ENCODE data around the gene HCRTR2. TPM values are rescaled to one million over a fixed set of nuclear protein-coding genes. Genes with fewer than 3 reads are reported as not detected.
"Not testable (repeated sequence)": the region's sequence is repeated elsewhere in the genome, so short reads cannot be mapped to it uniquely, and the experiment has no call there.

Gene HCRTR2
- total RNA-seq, 6 experiments from 2014 or later: not detected

- no peak overlapping the region for H3K4me3 ChIP-seq
- H3K27me3 ChIP-seq: no peaks in the 10 kb centered on the region
- intact Hi-C loops (cut with DNase I): no loop called here
- ATAC-seq (no peak), DNase-seq (no peak)
- TF ChIP-seq, protein P1, sequence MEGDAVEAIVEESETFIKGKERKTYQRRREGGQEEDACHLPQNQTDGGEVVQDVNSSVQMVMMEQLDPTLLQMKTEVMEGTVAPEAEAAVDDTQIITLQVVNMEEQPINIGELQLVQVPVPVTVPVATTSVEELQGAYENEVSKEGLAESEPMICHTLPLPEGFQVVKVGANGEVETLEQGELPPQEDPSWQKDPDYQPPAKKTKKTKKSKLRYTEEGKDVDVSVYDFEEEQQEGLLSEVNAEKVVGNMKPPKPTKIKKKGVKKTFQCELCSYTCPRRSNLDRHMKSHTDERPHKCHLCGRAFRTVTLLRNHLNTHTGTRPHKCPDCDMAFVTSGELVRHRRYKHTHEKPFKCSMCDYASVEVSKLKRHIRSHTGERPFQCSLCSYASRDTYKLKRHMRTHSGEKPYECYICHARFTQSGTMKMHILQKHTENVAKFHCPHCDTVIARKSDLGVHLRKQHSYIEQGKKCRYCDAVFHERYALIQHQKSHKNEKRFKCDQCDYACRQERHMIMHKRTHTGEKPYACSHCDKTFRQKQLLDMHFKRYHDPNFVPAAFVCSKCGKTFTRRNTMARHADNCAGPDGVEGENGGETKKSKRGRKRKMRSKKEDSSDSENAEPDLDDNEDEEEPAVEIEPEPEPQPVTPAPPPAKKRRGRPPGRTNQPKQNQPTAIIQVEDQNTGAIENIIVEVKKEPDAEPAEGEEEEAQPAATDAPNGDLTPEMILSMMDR (IDR thresholded peaks at IDR 0.05): peak in 2 of 4 donors; percentile 8 to 31
- no peak for TF ChIP-seq POLR2A (IDR thresholded peaks at IDR 0.05)
- whole genome bisulfite sequencing (ENCODE audit: insufficient coverage, low coverage, low lambda C conversion rate, missing lambda C conversion rate): 28% methylated on average over 2 of the region's 2 CpGs
- H3K27ac ChIP-seq: no peak overlapping the region
- no peaks in the 10 kb centered on the region for H3K4me1 ChIP-seq
- no peaks in the 10 kb centered on the region for H3K36me3 ChIP-seq
- H3K9me3 ChIP-seq: no peaks in the 10 kb centered on the region
These were observed 118.8 kb downstream of the HCRTR2 start for GRCh38 chr6:55293116-55293515.

- DNase-seq; H3K36me3 ChIP-seq; H3K27me3 ChIP-seq; H3K9me3 ChIP-seq; intact Hi-C loops (cut with DNase I); ATAC-seq; H3K27ac ChIP-seq; H3K4me1 ChIP-seq; H3K4me3 ChIP-seq: not testable (repeated sequence)
- 61% methylated on average over 3 of the region's 3 CpGs for WGBS (ENCODE audit: insufficient coverage, low coverage, low lambda C conversion rate, missing lambda C conversion rate)
These were observed 122.9 kb downstream of the HCRTR2 start for GRCh38 chr6:55297214-55297613.

DNA sequence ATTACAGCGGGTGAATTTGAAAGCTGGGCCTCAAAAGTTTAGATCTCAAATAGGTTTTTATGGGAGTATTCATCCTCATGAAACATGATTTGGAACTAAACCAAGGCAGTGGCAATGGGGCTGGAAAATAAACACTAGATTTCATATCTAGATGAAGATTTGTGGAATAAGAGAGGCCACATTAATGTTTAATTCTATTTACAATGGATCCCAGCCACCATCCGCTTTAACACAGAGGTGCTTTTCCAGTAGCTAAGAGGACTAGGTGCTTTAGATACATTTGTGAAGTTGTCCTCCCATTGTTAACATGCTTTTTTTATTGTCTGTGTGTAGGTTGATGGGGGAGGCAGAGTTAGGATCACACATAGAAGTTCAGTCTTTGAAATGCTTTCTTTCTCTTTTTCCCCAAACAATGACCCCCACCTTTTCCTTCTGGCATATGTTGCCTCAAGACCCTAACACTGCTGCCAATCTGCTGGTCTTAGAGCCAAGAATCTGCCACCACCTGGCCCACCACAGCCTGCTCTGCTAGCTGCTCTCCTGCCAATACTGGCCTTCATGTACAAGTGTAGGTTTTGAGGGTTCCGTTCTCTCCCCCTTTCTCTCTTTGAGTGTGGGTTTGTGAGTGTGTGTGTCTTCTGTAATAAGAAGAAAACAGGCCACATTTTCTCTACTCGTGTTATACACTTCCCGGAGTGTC is 125.1 kb downstream of the HCRTR2 start:
- 55% methylated on average over 5 of the region's 5 CpGs for WGBS (ENCODE audit: insufficient coverage, low coverage, low lambda C conversion rate, missing lambda C conversion rate)

GRCh38 chr6:55304747-55305146 is 130.4 kb downstream of the HCRTR2 start:
- 45% methylated on average over 1 of the region's 1 CpG for WGBS (ENCODE audit: insufficient coverage, low coverage, low lambda C conversion rate, missing lambda C conversion rate)
- intact Hi-C loops (cut with DNase I): no loop called here
- Histone ChIP-seq H3K27ac (no peak overlapping the region), H3K4me3 (no peak overlapping the region), H3K36me3 (no peaks in the 10 kb centered on the region), H3K9me3 (no peaks in the 10 kb centered on the region), H3K27me3 (no peaks in the 10 kb centered on the region), H3K4me1 (no peaks in the 10 kb centered on the region)
- TF ChIP-seq POLR2A (IDR thresholded peaks at IDR 0.05): no peak
- TF ChIP-seq, protein P1 (IDR thresholded peaks at IDR 0.05): no peak
- DNase-seq (no peak), ATAC-seq (no peak)

More for the DNA sequence above, 125.1 kb downstream of the HCRTR2 start:
- no peaks in the 10 kb centered on the region for H3K27me3 ChIP-seq
- no peak overlapping the region for H3K27ac ChIP-seq
- H3K4me3 ChIP-seq: no peak overlapping the region
- no peaks in the 10 kb centered on the region for H3K9me3 ChIP-seq
- ATAC-seq (no peak), DNase-seq (no peak)
- H3K4me1 ChIP-seq: no peaks in the 10 kb centered on the region
- intact Hi-C loops (cut with DNase I): no loop called here
- no peaks in the 10 kb centered on the region for H3K36me3 ChIP-seq
- TF ChIP-seq POLR2A (IDR thresholded peaks at IDR 0.05): no peak
- TF ChIP-seq, protein P1 (IDR thresholded peaks at IDR 0.05): no peak

- Histone ChIP-seq H3K36me3 (no peaks in the 10 kb centered on the region), H3K27me3 (no peaks in the 10 kb centered on the region), H3K4me1 (no peaks in the 10 kb centered on the region), H3K9me3 (no peaks in the 10 kb centered on the region), H3K27ac (no peak overlapping the region), H3K4me3 (no peak overlapping the region)
- intact Hi-C loops (cut with DNase I): no loop called here
- DNase-seq (no peak), ATAC-seq (no peak)
- TF ChIP-seq POLR2A (IDR thresholded peaks at IDR 0.05): no peak
- TF ChIP-seq, protein P1 (IDR thresholded peaks at IDR 0.05): no peak
These were observed 145.8 kb downstream of the HCRTR2 start for GRCh38 chr6:55319961-55320695.
